Nephron (organoid): ENCODE data around the gene TMC4.
"Not testable (repeated sequence)": the region's sequence is repeated elsewhere in the genome, so short reads cannot be mapped to it uniquely, and the experiment has no call there.

Experiments used
- H3K27ac Mint-ChIP-seq, 3 experiments: 2 replicates each; pipeline ENCODE4 v1.8.0; 2020; ENCODE audit warnings: mixed read lengths in 3 of 3, mild to moderate bottlenecking in 2 of 3, moderate library complexity in 1 of 3
- H3K27me3 Mint-ChIP-seq: 2 replicates; pipeline ENCODE4 v1.8.0; 2021; ENCODE audit warnings: low read depth, mild to moderate bottlenecking, moderate library complexity, mixed read lengths
- H3K36me3 Mint-ChIP-seq: 2 replicates; pipeline ENCODE4 v1.8.0; 2020; ENCODE audit warnings: low read depth, mixed read lengths
- H3K4me1 Mint-ChIP-seq: 2 replicates; pipeline ENCODE4 v1.8.0; 2020; ENCODE audit warnings: mixed read lengths
- H3K4me3 Mint-ChIP-seq, 3 experiments: 2 replicates each; pipeline ENCODE4 v1.8.0; 2020; ENCODE audit warnings: mild to moderate bottlenecking in 3 of 3, mixed read lengths in 3 of 3, moderate library complexity in 2 of 3
- H3K9me3 Mint-ChIP-seq: 2 replicates; pipeline ENCODE4 v1.8.0; 2020; ENCODE audit warnings: mixed read lengths
- TF ChIP-seq, protein P1 (sequence below), 3 experiments: fragments of 200-600 bp; sonication (generic); IDR thresholded peaks; one replicate each; pipeline ENCODE4 v1.5.0; 2021; ENCODE audit warnings: antibody characterized with exemption in 3 of 3; ENCODE audit not compliant: unreplicated experiment in 3 of 3

The TMC4 gene

DNA sequence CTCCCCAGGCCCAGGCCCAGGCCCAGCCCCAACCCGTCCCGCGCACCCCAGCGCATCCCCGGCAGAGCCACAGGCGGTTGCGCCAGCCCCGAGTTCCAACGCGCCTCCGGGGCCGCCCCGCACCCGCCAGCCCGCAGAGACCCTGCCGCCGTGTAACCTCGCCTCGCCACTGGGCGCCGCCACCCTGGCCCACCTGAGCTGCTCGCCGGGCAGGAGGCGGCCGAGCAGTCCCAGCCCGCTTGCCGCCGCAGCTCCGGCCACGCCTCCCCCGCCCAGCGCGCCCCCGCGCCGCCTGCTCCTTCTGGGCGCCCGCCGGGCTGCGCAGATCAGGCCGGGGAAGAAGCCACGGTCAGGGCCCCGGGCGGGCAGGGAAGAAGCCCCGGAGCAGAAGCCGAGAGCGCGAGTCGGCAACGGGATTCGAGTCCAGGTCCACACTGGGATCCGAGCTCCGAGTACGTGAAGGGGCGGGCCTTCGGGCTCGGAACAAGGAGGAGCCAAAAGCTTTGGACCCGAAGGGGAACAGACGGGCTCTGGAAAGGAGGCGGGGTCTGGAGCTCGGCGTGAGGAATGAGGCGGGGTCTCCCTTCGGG lies 16.3 kb upstream of the TMC4 start, which contains the start of gene MBOAT7:
TSS of gene MBOAT7 (minus strand) at position 436 of the 590 bp plus-strand sequence. CDS start 1,072 bp downstream, outside the sequence.
- peaks cover 26% of the 10 kb centered on the region for H3K4me1 Mint-ChIP-seq
- H3K27ac Mint-ChIP-seq = peak within 1 kb of the TSS; percentile 96 to 99 (median 99)
- peaks cover 33% of the 10 kb centered on the region for H3K36me3 Mint-ChIP-seq
- peak within 1 kb of the TSS; percentile 91 to 97 (median 95) for H3K4me3 Mint-ChIP-seq
- peaks cover 3% of the 10 kb centered on the region for H3K27me3 Mint-ChIP-seq
- no peaks in the 10 kb centered on the region for H3K9me3 Mint-ChIP-seq
- TF ChIP-seq, protein P1, sequence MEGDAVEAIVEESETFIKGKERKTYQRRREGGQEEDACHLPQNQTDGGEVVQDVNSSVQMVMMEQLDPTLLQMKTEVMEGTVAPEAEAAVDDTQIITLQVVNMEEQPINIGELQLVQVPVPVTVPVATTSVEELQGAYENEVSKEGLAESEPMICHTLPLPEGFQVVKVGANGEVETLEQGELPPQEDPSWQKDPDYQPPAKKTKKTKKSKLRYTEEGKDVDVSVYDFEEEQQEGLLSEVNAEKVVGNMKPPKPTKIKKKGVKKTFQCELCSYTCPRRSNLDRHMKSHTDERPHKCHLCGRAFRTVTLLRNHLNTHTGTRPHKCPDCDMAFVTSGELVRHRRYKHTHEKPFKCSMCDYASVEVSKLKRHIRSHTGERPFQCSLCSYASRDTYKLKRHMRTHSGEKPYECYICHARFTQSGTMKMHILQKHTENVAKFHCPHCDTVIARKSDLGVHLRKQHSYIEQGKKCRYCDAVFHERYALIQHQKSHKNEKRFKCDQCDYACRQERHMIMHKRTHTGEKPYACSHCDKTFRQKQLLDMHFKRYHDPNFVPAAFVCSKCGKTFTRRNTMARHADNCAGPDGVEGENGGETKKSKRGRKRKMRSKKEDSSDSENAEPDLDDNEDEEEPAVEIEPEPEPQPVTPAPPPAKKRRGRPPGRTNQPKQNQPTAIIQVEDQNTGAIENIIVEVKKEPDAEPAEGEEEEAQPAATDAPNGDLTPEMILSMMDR (IDR thresholded peaks at IDR 0.05; ENCODE audit: unreplicated experiment in 3 of 3) = peak; percentile 21 to 29 (median 28)

DNA sequence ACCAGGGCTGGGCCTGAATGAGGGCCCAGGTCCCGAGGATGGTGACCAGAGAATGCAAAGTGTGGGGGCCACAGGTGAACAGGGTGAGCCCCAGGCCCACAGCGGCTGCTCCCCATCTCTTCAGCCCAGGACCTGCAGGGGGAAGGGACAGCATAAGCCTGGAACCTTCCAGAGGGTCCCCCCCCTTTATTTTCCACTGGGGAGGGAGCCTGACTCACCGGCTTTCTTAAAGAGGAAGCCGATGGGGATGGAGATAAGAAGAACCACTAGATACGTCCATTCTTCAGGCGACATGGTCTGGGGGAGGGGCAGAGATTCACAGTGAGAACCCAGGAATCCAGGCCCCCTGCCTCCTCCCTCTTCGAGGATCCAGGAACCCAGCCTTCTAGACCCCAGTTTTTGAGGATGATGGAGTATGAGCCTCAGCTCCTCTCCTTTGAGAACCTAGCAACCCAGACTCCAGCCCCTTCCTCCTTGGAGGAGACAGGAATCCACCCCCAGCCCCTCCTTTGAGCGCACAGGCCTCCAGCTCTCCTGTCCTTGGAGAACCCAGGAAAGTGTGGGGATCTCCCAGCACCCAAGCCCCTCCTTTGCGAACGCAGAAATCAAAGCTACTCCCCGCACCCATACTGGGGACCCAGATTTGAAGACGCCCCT lies 15.4 kb upstream of the TMC4 start:
- peak overlapping the region; percentile 82 to 93 (median 87) for H3K27ac Mint-ChIP-seq
- H3K9me3 Mint-ChIP-seq = no peaks in the 10 kb centered on the region
- H3K36me3 Mint-ChIP-seq = peaks cover 31% of the 10 kb centered on the region
- H3K27me3 Mint-ChIP-seq = peaks cover 3% of the 10 kb centered on the region
- H3K4me1 Mint-ChIP-seq = peaks cover 24% of the 10 kb centered on the region
- TF ChIP-seq, protein P1 (IDR thresholded peaks at IDR 0.05; ENCODE audit: unreplicated experiment in 3 of 3) = no peak
- H3K4me3 Mint-ChIP-seq = peak overlapping the region; percentile 91 to 95 (median 93)

DNA sequence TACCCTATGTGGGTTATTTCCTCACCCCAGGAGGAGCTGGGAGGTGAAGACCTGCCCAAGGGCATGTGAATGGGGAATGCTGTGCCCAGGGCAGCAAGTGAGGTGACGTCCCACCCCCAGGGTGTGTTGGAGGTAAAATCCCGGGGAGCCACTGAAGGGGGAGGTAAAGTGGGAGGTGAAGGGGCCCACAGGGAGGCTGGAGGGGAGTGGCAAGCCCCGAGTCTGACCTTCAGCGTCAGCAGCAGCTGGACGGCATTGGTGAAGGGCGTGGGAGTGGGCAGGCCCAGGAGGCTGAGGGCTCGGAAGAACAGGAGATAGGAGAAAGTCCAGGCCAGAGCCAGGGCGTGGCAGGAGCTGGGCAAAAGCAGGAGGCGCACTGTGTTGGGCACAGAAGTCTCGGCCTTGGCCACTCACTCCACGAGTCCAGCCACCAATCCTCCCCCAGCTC lies 14.0 kb upstream of the TMC4 start:
- TF ChIP-seq, protein P1 (IDR thresholded peaks at IDR 0.05; ENCODE audit: unreplicated experiment in 3 of 3) = no peak
- Mint-ChIP-seq H3K36me3 (peaks cover 31% of the 10 kb centered on the region), H3K27ac (peak overlapping the region; percentile 66 to 87 (median 69)), H3K9me3 (no peaks in the 10 kb centered on the region), H3K27me3 (peaks cover 3% of the 10 kb centered on the region), H3K4me1 (peaks cover 19% of the 10 kb centered on the region), H3K4me3 (peak overlapping the region; percentile 91 to 95 (median 93))

DNA sequence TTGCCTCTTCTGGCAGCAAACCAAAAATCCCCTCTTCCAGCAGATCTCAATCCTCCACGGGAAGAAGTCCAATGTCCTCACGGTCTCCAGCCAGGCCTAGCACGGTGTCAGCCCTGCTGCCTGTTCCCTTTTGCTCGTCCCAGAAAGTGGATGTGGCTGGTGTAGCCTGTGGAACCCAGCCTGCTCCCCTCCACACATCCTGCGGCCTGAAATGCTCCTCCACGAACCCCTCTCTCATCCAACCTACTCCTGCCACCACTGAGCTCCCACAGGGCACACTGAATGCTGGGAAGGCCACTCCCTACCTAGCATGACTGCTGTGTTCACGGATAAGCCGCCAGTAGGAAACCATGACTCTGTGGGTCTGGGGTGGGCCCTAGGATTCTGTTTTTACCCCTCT lies 13.4 kb upstream of the TMC4 start:
- Mint-ChIP-seq H3K4me3 (peak overlapping the region; percentile 26 to 95 (median 91)), H3K9me3 (no peaks in the 10 kb centered on the region), H3K27ac (peak overlapping the region in 2 of 3 experiments; percentile 69 to 87), H3K4me1 (peaks cover 13% of the 10 kb centered on the region), H3K36me3 (peaks cover 28% of the 10 kb centered on the region), H3K27me3 (peaks cover 3% of the 10 kb centered on the region)
- TF ChIP-seq, protein P1 (IDR thresholded peaks at IDR 0.05; ENCODE audit: unreplicated experiment in 3 of 3) = no peak

DNA sequence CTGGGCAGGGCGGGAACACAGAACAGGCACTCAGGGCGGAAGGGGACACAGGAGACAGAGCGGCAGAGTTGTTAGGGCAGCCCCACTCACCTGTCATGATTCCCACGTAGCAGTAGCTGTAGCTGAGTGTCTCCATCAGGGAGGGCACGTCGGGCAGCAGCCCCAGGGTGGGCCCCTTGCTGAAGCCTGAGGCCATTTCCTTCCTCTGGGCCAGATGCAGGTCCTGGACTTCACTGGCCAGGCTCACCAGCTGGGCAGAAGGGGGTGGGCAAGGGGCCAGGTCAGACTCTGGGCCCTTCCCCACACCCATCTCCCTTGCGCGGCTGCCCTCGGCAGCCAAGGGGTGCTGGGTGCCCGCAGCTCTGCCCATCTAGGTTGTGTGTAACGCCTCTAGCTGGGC lies 10.5 kb upstream of the TMC4 start:
- no peak overlapping the region for H3K4me3 Mint-ChIP-seq
- H3K9me3 Mint-ChIP-seq = no peaks in the 10 kb centered on the region
- TF ChIP-seq, protein P1 (IDR thresholded peaks at IDR 0.05; ENCODE audit: unreplicated experiment in 3 of 3) = no peak
- peaks cover 3% of the 10 kb centered on the region for H3K27me3 Mint-ChIP-seq
- H3K4me1 Mint-ChIP-seq = peaks cover 18% of the 10 kb centered on the region
- peaks cover 33% of the 10 kb centered on the region for H3K36me3 Mint-ChIP-seq
- H3K27ac Mint-ChIP-seq = no peak overlapping the region

DNA sequence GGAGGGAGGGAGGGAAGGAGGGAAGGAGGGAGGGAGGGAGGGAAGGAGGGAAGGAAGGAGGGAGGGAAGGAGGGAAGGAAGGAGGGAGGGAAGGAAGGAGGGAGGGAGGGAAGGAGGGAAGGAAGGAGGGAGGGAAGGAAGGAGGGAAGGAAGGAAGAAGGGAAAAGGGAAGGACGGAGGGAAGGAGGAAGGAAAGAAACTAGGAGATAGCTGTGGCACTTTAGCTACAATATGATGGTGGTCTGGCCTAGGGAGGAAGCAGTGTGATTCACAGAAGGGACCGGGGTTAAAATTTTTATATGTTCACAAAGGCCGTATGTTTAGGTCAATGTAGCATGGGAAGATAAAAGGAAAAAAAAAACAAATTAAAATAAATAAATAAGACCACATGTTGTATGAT lies 8.9 kb upstream of the TMC4 start:
- not testable (repeated sequence) for H3K27ac Mint-ChIP-seq, H3K27me3 Mint-ChIP-seq, H3K4me1 Mint-ChIP-seq, H3K4me3 Mint-ChIP-seq, H3K9me3 Mint-ChIP-seq
- peaks cover 35% of the 10 kb centered on the region for H3K36me3 Mint-ChIP-seq
